HCT116 (cell line): ENCODE results near the gene ZNF784. TPM values are rescaled to one million over a fixed set of nuclear protein-coding genes. Genes with fewer than 3 reads are reported as not detected.

ENCODE experiments used
- ATAC-seq: fragments of 200-7000 bp; cut with Tn5 transposase; 2 replicates; pipeline ENCODE4 v1.9.1; 2020; ENCODE audit warnings: mild to moderate bottlenecking, moderate library complexity
- BruUV-seq: library from RNA; stranded (reverse); fragments of 400-500 nt; replicated peaks from 2 replicates; lab custom pipeline; 2021; lab: Mats Ljungman, UMichigan
- CTCF ChIA-PET: fragments of 300-600 bp; sonication (Branson Sonifier 250); formaldehyde crosslinking; loops from one replicate; lab custom pipeline; 2021; ENCODE audit warnings: antibody characterized with exemption; lab: Charles Lee
- POLR2A ChIA-PET: fragments of 300-600, 350-600 bp; sonication (Branson Sonifier 250); formaldehyde crosslinking; loops from one replicate; lab custom pipeline; 2021; ENCODE audit warnings: antibody characterized with exemption; lab: Charles Lee
- RAD21 ChIA-PET, 2 experiments: fragments of 300-600 bp; sonication (Branson Sonifier 250); formaldehyde crosslinking; loops; one replicate each; lab custom pipeline; 2023; ENCODE audit warnings: low total read pairs in 2 of 2; ENCODE audit not compliant: uncharacterized antibody in 2 of 2, unreplicated experiment in 2 of 2, low non-redundant PET in 1 of 2; lab: Charles Lee
- DNase-seq: peaks from one replicate; pipeline ENCODE4 v3.0.0-alpha.2; 2010; ENCODE audit warnings: low read depth, low spot score
- H2AFZ ChIP-seq: fragments of 200-600 bp; shearing (Covaris generic), sonication (generic); 2 replicates; pipeline ENCODE4 v1.6.1; 2017; ENCODE audit warnings: low read depth, mixed run types, mixed read lengths, antibody characterized with exemption, low read length; ENCODE audit not compliant: poor library complexity, severe bottlenecking
- H3K27ac ChIP-seq: 2 replicates; pipeline ENCODE4 v1.5.1; 2012; ENCODE audit warnings: low read depth, low read length
- H3K27me3 ChIP-seq: fragments of 200-600 bp; sonication (generic); 2 replicates; pipeline ENCODE4 v1.6.1; 2016; ENCODE audit warnings: mixed run types, low read length, mixed read lengths; ENCODE audit not compliant: insufficient read depth
- H3K36me3 ChIP-seq, 2 experiments: fragments of 200-500 bp in 1 of 2; fragments of 200-600 bp in 1 of 2; sonication (Bioruptor generic) in 1 of 2; sonication (generic) in 1 of 2; 2 replicates each; pipeline versions ENCODE4 v1.5.1 to v1.6.1; 2014 to 2016; ENCODE audit warnings: low read length in 2 of 2, inconsistent platforms in 1 of 2, mixed read lengths in 1 of 2, mixed run types in 1 of 2; ENCODE audit not compliant: insufficient read depth in 2 of 2, control insufficient read depth in 1 of 2
- H3K4me1 ChIP-seq, 2 experiments: fragments of 200-600 bp in 1 of 2; sonication (generic) in 1 of 2; 2 replicates each; pipeline versions ENCODE4 v1.5.1 to v1.6.1; 2012 to 2017; ENCODE audit warnings: low read length in 2 of 2, inconsistent platforms in 1 of 2, mild to moderate bottlenecking in 1 of 2, mixed read lengths in 1 of 2, mixed run types in 1 of 2, moderate library complexity in 1 of 2; ENCODE audit not compliant: insufficient read depth in 2 of 2, control insufficient read depth in 1 of 2
- H3K4me2 ChIP-seq: fragments of 200-600 bp; sonication (generic); 2 replicates; pipeline ENCODE4 v1.6.1; 2017; ENCODE audit warnings: mixed run types, low read length, mixed read lengths
- H3K4me3 ChIP-seq, 2 experiments: fragments of 200-600 bp in 1 of 2; sonication (generic) in 1 of 2; replicated peaks in 1 of 2; 2 replicates each; pipeline ENCODE4 v1.5.1; 2011 to 2016; ENCODE audit warnings: low read length in 2 of 2, control low read depth in 1 of 2, low read depth in 1 of 2, mild to moderate bottlenecking in 1 of 2, mixed read lengths in 1 of 2, mixed run types in 1 of 2
- H3K79me2 ChIP-seq: fragments of 200-600 bp; sonication (generic); 2 replicates; pipeline ENCODE4 v1.6.1; 2017; ENCODE audit warnings: mild to moderate bottlenecking, mixed run types, low read length, moderate library complexity, mixed read lengths; ENCODE audit not compliant: insufficient read depth
- H3K9ac ChIP-seq: fragments of 200-600 bp; sonication (generic); 2 replicates; pipeline ENCODE4 v1.6.1; 2016; ENCODE audit warnings: low read length, mixed read lengths
- H3K9me2 ChIP-seq: fragments of 200-600 bp; sonication (generic), shearing (Covaris generic); 2 replicates; pipeline ENCODE4 v1.6.1; 2017; ENCODE audit warnings: mixed run types, mild to moderate bottlenecking, moderate library complexity; ENCODE audit not compliant: insufficient read depth
- H3K9me3 ChIP-seq, 2 experiments: fragments of 200-500 bp in 1 of 2; fragments of 200-600 bp in 1 of 2; sonication (Bioruptor generic) in 1 of 2; sonication (generic) in 1 of 2; 2 replicates each; pipeline ENCODE4 v1.6.1; 2014 to 2017; ENCODE audit warnings: low read length in 2 of 2, mixed read lengths in 2 of 2, inconsistent platforms in 1 of 2, low read depth in 1 of 2, mild to moderate bottlenecking in 1 of 2, mixed run types in 1 of 2, moderate library complexity in 1 of 2; ENCODE audit not compliant: control insufficient read depth in 1 of 2, insufficient read depth in 1 of 2
- H4K20me1 ChIP-seq: fragments of 200-600 bp; sonication (generic), shearing (Covaris generic); 2 replicates; pipeline ENCODE4 v1.6.1; 2017; ENCODE audit warnings: mixed run types, mild to moderate bottlenecking, moderate library complexity; ENCODE audit not compliant: insufficient read depth
- ATF3 ChIP-seq: IDR thresholded peaks from 2 replicates; pipeline ENCODE4 v1.6.1; 2012
- CBX3 ChIP-seq: IDR thresholded peaks from 2 replicates; pipeline ENCODE4 v1.6.1; 2012; ENCODE audit warnings: low read depth
- CEBPB ChIP-seq: IDR thresholded peaks from 2 replicates; pipeline ENCODE4 v1.6.1; 2012; ENCODE audit warnings: low read depth
- CTCF ChIP-seq, 3 experiments: fragments of 200-600 bp in 1 of 3; sonication (generic) in 1 of 3; IDR thresholded peaks in 2 of 3; conservative IDR thresholded peaks in 1 of 3; 2 replicates each; pipeline ENCODE4 v1.5.1; 2012 to 2017; ENCODE audit warnings: low read depth in 2 of 3, low read length in 2 of 3, antibody characterized with exemption in 1 of 3, borderline replicate concordance in 1 of 3, control low read depth in 1 of 3, mild to moderate bottlenecking in 1 of 3, mixed read lengths in 1 of 3, mixed run types in 1 of 3, moderate library complexity in 1 of 3; ENCODE audit not compliant: insufficient read depth in 1 of 3
- EGR1 ChIP-seq: IDR thresholded peaks from 2 replicates; pipeline ENCODE4 v1.6.1; 2012; ENCODE audit warnings: low read depth
- ELF1 ChIP-seq: IDR thresholded peaks from 2 replicates; pipeline ENCODE4 v1.6.1; 2012; ENCODE audit warnings: low read depth, borderline replicate concordance
- EZH2 ChIP-seq: fragments of 200-600 bp; sonication (generic); IDR thresholded peaks from 2 replicates; pipeline ENCODE4 v1.6.1; 2017; ENCODE audit warnings: antibody characterized with exemption, mixed run types
- FOSL1 ChIP-seq: IDR thresholded peaks from 2 replicates; pipeline ENCODE4 v1.6.1; 2012; ENCODE audit warnings: low read depth
- JUND ChIP-seq: IDR thresholded peaks from 2 replicates; pipeline ENCODE4 v1.6.1; 2012
- POLR2A ChIP-seq: IDR thresholded peaks from 2 replicates; pipeline ENCODE4 v1.7.0; 2011; ENCODE audit warnings: borderline replicate concordance; ENCODE audit not compliant: insufficient read depth, insufficient read length; ENCODE audit errors: extremely low read depth
- POLR2AphosphoS5 ChIP-seq: IDR thresholded peaks from 2 replicates; pipeline ENCODE4 v1.6.1; 2011; ENCODE audit warnings: mild to moderate bottlenecking, low read depth, low read length, moderate library complexity
- RAD21 ChIP-seq: IDR thresholded peaks from 2 replicates; pipeline ENCODE4 v1.6.1; 2012; ENCODE audit warnings: low read depth, mild to moderate bottlenecking
- REST ChIP-seq: IDR thresholded peaks from 2 replicates; pipeline ENCODE4 v1.6.1; 2012; ENCODE audit warnings: low read depth
- TCF7L2 ChIP-seq: IDR thresholded peaks from 2 replicates; pipeline ENCODE4 v1.7.0; 2011; ENCODE audit warnings: borderline replicate concordance, inconsistent platforms; ENCODE audit not compliant: insufficient read depth, insufficient read length; ENCODE audit errors: extremely low read depth
- ZBTB33 ChIP-seq: IDR thresholded peaks from 2 replicates; pipeline ENCODE4 v1.6.1; 2011; ENCODE audit warnings: mild to moderate bottlenecking, low read length, moderate library complexity; ENCODE audit not compliant: insufficient replicate concordance; ENCODE audit errors: extremely low read depth
- ZFX ChIP-seq: fragments of 450-650 bp; IDR thresholded peaks from 2 replicates; pipeline ENCODE4 v1.6.1; 2017
- ZNF274 ChIP-seq: fragments of 200-500 bp; sonication (Bioruptor generic); IDR thresholded peaks from 2 replicates; pipeline ENCODE4 v1.6.1; 2014; ENCODE audit warnings: mild to moderate bottlenecking, low read depth, low read length, inconsistent platforms
- intact Hi-C: fragments of 100-400 bp; cut with micrococcal nuclease; formaldehyde crosslinking; loops from 2 replicates; pipeline ENCODE4 v1.10.0; 2022
- total RNA-seq: library from RNA; stranded (reverse); gene quantifications from one replicate; pipeline ENCODE4 v1.2.1, GENCODE V29; 2021; ENCODE audit not compliant: unreplicated experiment

ZNF784 gene
- total RNA-seq, 1 experiment from 2014 or later, result 5.3 TPM

GRCh38 chr19:55655648-55656040 lies 31.3 kb upstream of the ZNF784 start:
- H3K27me3 ChIP-seq, result no peaks in the 10 kb centered on the region
- peaks cover 54% of the 10 kb centered on the region for H3K79me2 ChIP-seq
- ChIA-PET CTCF (interaction anchor here (2.9 kb wide), 1 partner anchor 16 kb away, joined by 15 read pairs; no protein-coding TSS in a partner anchor), POLR2A (no interaction called here), RAD21 (no interaction called here)
- no peaks in the 10 kb centered on the region for H3K9me3 ChIP-seq
- ATAC-seq (no peak), DNase-seq (no peak)
- H2AFZ ChIP-seq, result no peak overlapping the region
- no peaks in the 10 kb centered on the region for H3K9me2 ChIP-seq
- intact Hi-C loops, result no loop called here
- peak overlapping the region; percentile 99 for H3K27ac ChIP-seq
- peak overlapping the region; percentile 79 for H3K4me2 ChIP-seq
- peaks cover 18 to 29% of the 10 kb centered on the region in 2 experiments; a peak in 3 of 4 replicates for H3K4me1 ChIP-seq
- no peaks in the 10 kb centered on the region; the same call in 1 of the 2 replicates for H4K20me1 ChIP-seq
- H3K9ac ChIP-seq, result peak overlapping the region; percentile 99
- peak overlapping the region; percentile 93 to 94 for H3K4me3 ChIP-seq
- TF ChIP-seq TCF7L2, result no peak
- no peak for TF ChIP-seq EGR1
- TF ChIP-seq FOSL1, result no peak
- no peak for TF ChIP-seq EZH2
- no peak for TF ChIP-seq POLR2AphosphoS5
- no peak for TF ChIP-seq POLR2A
- TF ChIP-seq RAD21, result no peak
- no peak for TF ChIP-seq ZBTB33
- TF ChIP-seq CTCF (IDR thresholded peaks at IDR 0.05 in 2 of 3, conservative IDR thresholded peaks at IDR 0.05 in 1 of 3; ENCODE audit: borderline replicate concordance in 1 of 3, insufficient read depth in 1 of 3, low read depth in 2 of 3, low read length in 2 of 3), result no peak
- no peak for TF ChIP-seq CBX3
- TF ChIP-seq REST, result no peak
- TF ChIP-seq ZFX, result no peak
- no peak for TF ChIP-seq JUND
- TF ChIP-seq ATF3, result no peak
- TF ChIP-seq ELF1, result no peak
- TF ChIP-seq CEBPB, result no peak
- no peak for TF ChIP-seq ZNF274
- TSS peak; percentile 67 for BruUV-seq
- H3K36me3 ChIP-seq, result peaks cover 13 to 20% of the 10 kb centered on the region in 2 experiments; a peak in 3 of 4 replicates
